ENCODE measurements around the gene VCAM1. TPM values are rescaled to one million over a fixed set of nuclear protein-coding genes. Genes with fewer than 3 reads are reported as not detected.

The VCAM1 gene
- polyA plus RNA-seq, 2 of the 4 experiments (the other 2 are of a cell fraction) = 0.04 TPM; not detected in 1

- no peak for TF ChIP-seq BCL3 (IDR thresholded peaks at IDR 0.05)
- ChIA-PET POLR2A (no interaction called here), CTCF (no interaction called here)
- Histone ChIP-seq H3K4me2 (no peak overlapping the region), H3K27ac (no peak overlapping the region), H3K4me3 (no peak overlapping the region), H3K9me3 (no peaks in the 10 kb centered on the region), H3K4me1 (no peaks in the 10 kb centered on the region)
- ATAC-seq = no peak
- FAIRE-seq = no peak
- WGBS (ENCODE audit: missing lambda C conversion rate) = 52% methylated on average over 3 of the region's 3 CpGs
- DNase-seq (ENCODE audit: low read depth in 1 of 2, low spot score in 1 of 2) = no peak
Measured at GRCh38 chr1:100773444-100773843, 53.9 kb downstream of the VCAM1 start.

- no peaks in the 10 kb centered on the region for H3K9me3 ChIP-seq
- 37% methylated on average over 1 of the region's 1 CpG for WGBS (ENCODE audit: missing lambda C conversion rate)
- ATAC-seq (no peak), DNase-seq (ENCODE audit: low read depth in 1 of 2, low spot score in 1 of 2) (no peak), FAIRE-seq (no peak)
- no peaks in the 10 kb centered on the region for H3K4me1 ChIP-seq
- TF ChIP-seq HOXB13 (CRISPR knock-in tag; IDR thresholded peaks at IDR 0.05; ENCODE audit: low read depth) (no peak), BCL3 (IDR thresholded peaks at IDR 0.05) (no peak), PHF8 (IDR thresholded peaks at IDR 0.05; ENCODE audit: borderline replicate concordance, low read depth) (no peak), POLR2AphosphoS2 (conservative IDR thresholded peaks at IDR 0.05; ENCODE audit: low read length) (no peak), HDAC2 (IDR thresholded peaks at IDR 0.05) (no peak), RCOR1 (IDR thresholded peaks at IDR 0.05; ENCODE audit: low read depth, low read length) (no peak), MAFK (IDR thresholded peaks at IDR 0.05; ENCODE audit: partially characterized antibody) (no peak)
- no peak overlapping the region for H3K27ac ChIP-seq
- no peak overlapping the region for H3K4me3 ChIP-seq
- no peak overlapping the region for H3K4me2 ChIP-seq
- POLR2A ChIA-PET = no interaction called here
- CTCF ChIA-PET = no interaction called here
Measured at GRCh38 chr1:100774370-100774769, 54.8 kb downstream of the VCAM1 start.

- DNase-seq (ENCODE audit: low read depth in 1 of 2, low spot score in 1 of 2) = no peak
- no peak for FAIRE-seq
- no peak for ATAC-seq
- no peak overlapping the region for H3K4me3 ChIP-seq
- WGBS (ENCODE audit: missing lambda C conversion rate) = 78% methylated on average over 4 of the region's 4 CpGs
- H3K9me3 ChIP-seq = no peaks in the 10 kb centered on the region
- TF ChIP-seq RAD21 (conservative IDR thresholded peaks at IDR 0.05 in 1 of 2, IDR thresholded peaks at IDR 0.05 in 1 of 2) (no peak), CHD2 (IDR thresholded peaks at IDR 0.05; ENCODE audit: low read length, partially characterized antibody) (no peak), POLR2AphosphoS2 (conservative IDR thresholded peaks at IDR 0.05; ENCODE audit: low read length) (no peak), E2F6 (IDR thresholded peaks at IDR 0.05; ENCODE audit: borderline replicate concordance, low read depth) (no peak), CTCF (IDR thresholded peaks at IDR 0.05) (no peak), HMGXB4 (CRISPR knock-in tag; IDR thresholded peaks at IDR 0.05; ENCODE audit: borderline replicate concordance) (no peak), REST (IDR thresholded peaks at IDR 0.05) (no peak), MAX (IDR thresholded peaks at IDR 0.05) (no peak)
- H3K27ac ChIP-seq = no peak overlapping the region
- CTCF ChIA-PET = no interaction called here
- H3K4me1 ChIP-seq = no peaks in the 10 kb centered on the region
- POLR2A ChIA-PET = no interaction called here
- 0 out of 3 replicates have a peak overlapping the region, but pooled peaks have one; percentile 23 for H3K4me2 ChIP-seq
Measured at GRCh38 chr1:100775483-100775882, 55.9 kb downstream of the VCAM1 start.

Data from A549 (cell line).